CD14-positive monocyte (primary cell): ENCODE measurements around the gene UROS. TPM values are rescaled to one million over a fixed set of nuclear protein-coding genes. Genes with fewer than 3 reads are reported as not detected.

Experiments
- DNase-seq, 3 donors: peaks; one replicate each; pipeline ENCODE4 v3.0.0-alpha.2; 2011 to 2022
- H2AFZ ChIP-seq: 2 replicates; pipeline ENCODE4 v1.6.0; 2012; ENCODE audit warnings: mild to moderate bottlenecking, low read depth, low read length, inconsistent platforms; ENCODE audit not compliant: insufficient read depth, poor library complexity, severe bottlenecking
- H3K27ac ChIP-seq, 2 donors: 1 replicate in 1 of 2; 2 replicates in 1 of 2; pipeline ENCODE4 v1.5.1; 2012 to 2013; ENCODE audit warnings: low read length in 2 of 2, control low read depth in 1 of 2, inconsistent platforms in 1 of 2, low read depth in 1 of 2, mild to moderate bottlenecking in 1 of 2
- H3K27me3 ChIP-seq, 2 donors: one replicate each; pipeline versions ENCODE4 v1.6.0 to v1.6.1; 2011 to 2013; ENCODE audit warnings: low read length in 2 of 2; ENCODE audit not compliant: control insufficient read depth in 2 of 2, insufficient read depth in 2 of 2
- H3K36me3 ChIP-seq, 2 donors: replicated peaks in 1 of 2; 1 replicate in 1 of 2; 2 replicates in 1 of 2; pipeline versions ENCODE4 v1.5.1 to v1.6.1; 2012 to 2013; ENCODE audit warnings: low read length in 2 of 2, control low read depth in 1 of 2, inconsistent platforms in 1 of 2, mild to moderate bottlenecking in 1 of 2; ENCODE audit not compliant: insufficient read depth in 2 of 2, control insufficient read depth in 1 of 2
- H3K4me1 ChIP-seq, 2 donors: 1 replicate in 1 of 2; 2 replicates in 1 of 2; pipeline versions ENCODE4 v1.5.1 to v1.6.1; 2012 to 2013; ENCODE audit warnings: low read length in 2 of 2, control low read depth in 1 of 2, inconsistent platforms in 1 of 2, mild to moderate bottlenecking in 1 of 2, moderate library complexity in 1 of 2; ENCODE audit not compliant: insufficient read depth in 2 of 2, control insufficient read depth in 1 of 2
- H3K4me2 ChIP-seq: replicated peaks from 2 replicates; pipeline ENCODE3; 2012; ENCODE audit warnings: low read length, moderate library complexity, mild to moderate bottlenecking; ENCODE audit not compliant: poor library complexity, severe bottlenecking; ENCODE audit errors: extremely low read depth
- H3K4me3 ChIP-seq, 3 experiments: fragments of 200-600 bp in 1 of 3; sonication (generic) in 1 of 3; replicated peaks in 1 of 3; 1 replicate in 2 of 3; 2 replicates in 1 of 3; pipeline ENCODE4 v1.5.1; 2011 to 2013; ENCODE audit warnings: low read length in 3 of 3, mild to moderate bottlenecking in 3 of 3, control low read depth in 2 of 3, low read depth in 2 of 3, inconsistent platforms in 1 of 3, moderate library complexity in 1 of 3
- H3K79me2 ChIP-seq: 2 replicates; pipeline ENCODE4 v1.6.0; 2012; ENCODE audit warnings: mild to moderate bottlenecking, control low read depth, inconsistent platforms, low read length, moderate library complexity; ENCODE audit not compliant: insufficient read depth
- H3K9ac ChIP-seq: 2 replicates; pipeline ENCODE4 v1.6.0; 2017; ENCODE audit warnings: low read length, mild to moderate bottlenecking; ENCODE audit not compliant: insufficient read depth, poor library complexity, severe bottlenecking
- H3K9me3 ChIP-seq, 2 donors: replicated peaks in 1 of 2; 1 replicate in 1 of 2; 2 replicates in 1 of 2; pipeline versions ENCODE4 v1.5.1 to v1.6.1; 2012 to 2013; ENCODE audit warnings: low read length in 2 of 2, control low read depth in 1 of 2; ENCODE audit not compliant: control insufficient read depth in 1 of 2, insufficient read depth in 1 of 2
- H4K20me1 ChIP-seq: 2 replicates; pipeline ENCODE4 v1.6.0; 2012; ENCODE audit warnings: mild to moderate bottlenecking, low read length, control low read depth, moderate library complexity; ENCODE audit not compliant: insufficient read depth
- H3K27ac Mint-ChIP-seq, 7 donors: one replicate each; pipeline ENCODE4 v1.8.0; 2020; ENCODE audit warnings: mild to moderate bottlenecking in 7 of 7, mixed read lengths in 7 of 7, moderate library complexity in 6 of 7, inconsistent platforms in 2 of 7
- H3K27me3 Mint-ChIP-seq, 3 donors: one replicate each; pipeline ENCODE4 v1.8.0; 2021 to 2022; ENCODE audit warnings: low read depth in 3 of 3, mild to moderate bottlenecking in 3 of 3, mixed read lengths in 3 of 3, moderate library complexity in 3 of 3, inconsistent platforms in 1 of 3
- H3K36me3 Mint-ChIP-seq, 2 donors: one replicate each; pipeline ENCODE4 v1.8.0; 2020; ENCODE audit warnings: mixed read lengths in 2 of 2, inconsistent platforms in 1 of 2, mild to moderate bottlenecking in 1 of 2
- H3K4me1 Mint-ChIP-seq: one replicate; pipeline ENCODE4 v1.8.0; 2020; ENCODE audit warnings: mild to moderate bottlenecking, mixed read lengths
- H3K4me3 Mint-ChIP-seq, 2 donors: one replicate each; pipeline ENCODE4 v1.8.0; 2020; ENCODE audit warnings: mild to moderate bottlenecking in 2 of 2, mixed read lengths in 2 of 2, moderate library complexity in 1 of 2
- H3K9me3 Mint-ChIP-seq, 7 donors: one replicate each; pipeline ENCODE4 v1.8.0; 2020 to 2022; ENCODE audit warnings: mixed read lengths in 7 of 7, mild to moderate bottlenecking in 6 of 7, moderate library complexity in 6 of 7, inconsistent platforms in 2 of 7
- CTCF ChIP-seq: fragments of 200-600 bp; IDR thresholded peaks from one replicate; pipeline ENCODE4 v1.8.0; 2022; ENCODE audit warnings: antibody characterized with exemption, mild to moderate bottlenecking
- WGBS: methylation state at CpG from one replicate; pipeline ENCODE4 v1.1.5; 2013; ENCODE audit warnings: missing lambda C conversion rate; ENCODE audit not compliant: insufficient coverage; 5-methylcytosine and 5-hydroxymethylcytosine counted together
- intact Hi-C, 2 donors: fragments of 100-400 bp; cut with micrococcal nuclease; formaldehyde crosslinking; loops; one replicate each; pipeline versions ENCODE4 v1.15.0 to v1.15.1; 2023
- polyA plus RNA-seq, 3 donors: library from polyadenylated mRNA; depleted of rRNA in 1 of 3; unstranded in 2 of 3; stranded (reverse) in 1 of 3; fragments of 300-500 nt in 2 of 3; fragments of >200 nt in 1 of 3; fragmentation: Illumina TruSeq in 2 of 3; gene quantifications; 1 replicate in 2 of 3; 2 replicates in 1 of 3; pipeline ENCODE4 v1.2.3, GENCODE V29; 2012 to 2021

The UROS gene
- polyA plus RNA-seq, 3 donors: 18.1 to 42.3 (median 39.8) TPM

- H3K36me3 Mint-ChIP-seq: peaks cover 55 to 67% of the 10 kb centered on the region in 2 donors
- no peak overlapping the region for H3K27ac Mint-ChIP-seq
- no peaks in the 10 kb centered on the region for H3K27me3 ChIP-seq
- H3K79me2 ChIP-seq: no peaks in the 10 kb centered on the region
- no peaks in the 10 kb centered on the region for H4K20me1 ChIP-seq
- H2AFZ ChIP-seq: no peak overlapping the region
- no peaks in the 10 kb centered on the region for H3K9me3 ChIP-seq
- H3K4me2 ChIP-seq: no peak overlapping the region
- no peaks in the 10 kb centered on the region for H3K4me1 ChIP-seq
- peaks cover 44 to 67% of the 10 kb centered on the region in 2 donors for H3K36me3 ChIP-seq
- TF ChIP-seq CTCF: no peak
- no peak overlapping the region for H3K27ac ChIP-seq
- no peak for DNase-seq
- no CpG with 5 or more reads among the region's 4 CpGs for WGBS
- no peak overlapping the region for H3K4me3 ChIP-seq
- H3K4me3 Mint-ChIP-seq: no peak overlapping the region
- intact Hi-C loops: no loop called here
- no peak overlapping the region for H3K9ac ChIP-seq
- H3K27me3 Mint-ChIP-seq: no peaks in the 10 kb centered on the region
- H3K9me3 Mint-ChIP-seq: no peaks in the 10 kb centered on the region
- no peaks in the 10 kb centered on the region for H3K4me1 Mint-ChIP-seq
Measured at GRCh38 chr10:125766511-125766910, 56.5 kb downstream of the UROS start.

GRCh38 chr10:125765835-125766234 lies 57.2 kb downstream of the UROS start:
- H3K27me3 Mint-ChIP-seq: no peaks in the 10 kb centered on the region
- H3K4me3 ChIP-seq: no peak overlapping the region
- intact Hi-C loops: no loop called here
- no peaks in the 10 kb centered on the region for H4K20me1 ChIP-seq
- H3K4me1 Mint-ChIP-seq: no peaks in the 10 kb centered on the region
- H3K36me3 ChIP-seq: peaks cover 50 to 74% of the 10 kb centered on the region in 2 donors
- H2AFZ ChIP-seq: no peak overlapping the region
- H3K4me2 ChIP-seq: no peak overlapping the region
- H3K9me3 Mint-ChIP-seq: no peaks in the 10 kb centered on the region
- DNase-seq: no peak
- no peak overlapping the region for H3K4me3 Mint-ChIP-seq
- no peaks in the 10 kb centered on the region for H3K4me1 ChIP-seq
- H3K27ac Mint-ChIP-seq: peak overlapping the region in 1 of 7 donors; percentile 10
- peaks cover 60 to 73% of the 10 kb centered on the region in 2 donors for H3K36me3 Mint-ChIP-seq
- no peak for TF ChIP-seq CTCF
- H3K27ac ChIP-seq: no peak overlapping the region
- H3K9ac ChIP-seq: no peak overlapping the region
- no peaks in the 10 kb centered on the region for H3K79me2 ChIP-seq
- WGBS: 100% methylated on average over 2 of the region's 2 CpGs
- no peaks in the 10 kb centered on the region for H3K27me3 ChIP-seq
- H3K9me3 ChIP-seq: no peaks in the 10 kb centered on the region
